OCI-LY1 (cell line): ENCODE measurements around the gene TYW1B.
"Not testable (repeated sequence)": the region's sequence is repeated elsewhere in the genome, so short reads cannot be mapped to it uniquely, and the experiment has no call there.

Source experiments
- EZH2 ChIP-seq: fragments of 200-600 bp; sonication (generic), shearing (Covaris generic); IDR thresholded peaks from 2 replicates; pipeline ENCODE4 v1.8.0; 2017; ENCODE audit warnings: borderline replicate concordance, mixed run types, mild to moderate bottlenecking, antibody characterized with exemption, low read length, moderate library complexity, mixed read lengths
- TF ChIP-seq, protein P1 (sequence below): fragments of 200-600 bp; sonication (generic), shearing (Covaris generic); IDR thresholded peaks from 2 replicates; pipeline ENCODE4 v1.5.1; 2017; ENCODE audit warnings: mild to moderate bottlenecking, antibody characterized with exemption, low read length, moderate library complexity, mixed read lengths

DNA sequence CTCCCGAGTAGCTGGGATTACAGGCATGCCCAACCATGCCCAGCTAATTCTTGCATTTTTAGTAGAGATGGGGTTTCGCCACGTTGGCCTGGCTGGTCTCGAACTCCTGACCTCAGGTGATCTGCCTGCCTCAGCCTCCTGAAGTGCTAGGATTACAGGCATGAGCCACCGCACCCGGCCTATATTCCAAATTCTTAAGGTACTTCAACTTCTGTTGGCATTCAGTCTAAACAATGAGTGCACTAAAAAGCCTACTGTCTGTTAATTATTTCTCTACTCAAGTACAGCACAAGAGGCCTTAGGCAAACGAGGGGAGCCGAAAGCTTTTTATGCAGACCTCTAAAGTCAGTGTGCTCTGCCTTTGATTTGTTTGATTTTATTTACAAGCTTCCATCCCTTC, 243.4 kb downstream of the TYW1B start:
- TF ChIP-seq, protein P1, sequence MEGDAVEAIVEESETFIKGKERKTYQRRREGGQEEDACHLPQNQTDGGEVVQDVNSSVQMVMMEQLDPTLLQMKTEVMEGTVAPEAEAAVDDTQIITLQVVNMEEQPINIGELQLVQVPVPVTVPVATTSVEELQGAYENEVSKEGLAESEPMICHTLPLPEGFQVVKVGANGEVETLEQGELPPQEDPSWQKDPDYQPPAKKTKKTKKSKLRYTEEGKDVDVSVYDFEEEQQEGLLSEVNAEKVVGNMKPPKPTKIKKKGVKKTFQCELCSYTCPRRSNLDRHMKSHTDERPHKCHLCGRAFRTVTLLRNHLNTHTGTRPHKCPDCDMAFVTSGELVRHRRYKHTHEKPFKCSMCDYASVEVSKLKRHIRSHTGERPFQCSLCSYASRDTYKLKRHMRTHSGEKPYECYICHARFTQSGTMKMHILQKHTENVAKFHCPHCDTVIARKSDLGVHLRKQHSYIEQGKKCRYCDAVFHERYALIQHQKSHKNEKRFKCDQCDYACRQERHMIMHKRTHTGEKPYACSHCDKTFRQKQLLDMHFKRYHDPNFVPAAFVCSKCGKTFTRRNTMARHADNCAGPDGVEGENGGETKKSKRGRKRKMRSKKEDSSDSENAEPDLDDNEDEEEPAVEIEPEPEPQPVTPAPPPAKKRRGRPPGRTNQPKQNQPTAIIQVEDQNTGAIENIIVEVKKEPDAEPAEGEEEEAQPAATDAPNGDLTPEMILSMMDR: not testable (repeated sequence)
- TF ChIP-seq EZH2: not testable (repeated sequence)
